Endometrial microvascular endothelial cells (primary cell): ENCODE data around the gene LHB. TPM values are rescaled to one million over a fixed set of nuclear protein-coding genes. Genes with fewer than 3 reads are reported as not detected.
"Not testable (repeated sequence)": the region's sequence is repeated elsewhere in the genome, so short reads cannot be mapped to it uniquely, and the experiment has no call there.

Source experiments
- in situ Hi-C: cut with HindIII; loops from 2 replicates; pipeline ENCODE4 v1.10.0; 2017; ENCODE audit warnings: low sequenced_read_pairs, low pct_unique_long_range_greater_than_20kb; ENCODE audit errors: inconsistent ontology term
- total RNA-seq: library from RNA; depleted of rRNA; stranded (reverse); fragments of >200 nt; gene quantifications from one replicate; pipeline ENCODE4 v1.2.3, GENCODE V29; 2015; ENCODE audit errors: inconsistent ontology term

The LHB gene
- not detected for total RNA-seq

- in situ Hi-C loops, result no loop called here
Measured at GRCh38 chr19:49017041-49017665, at the start of gene LHB. LHB (minus strand) TSS chr19:49017091; CDS start chr19:49017081, 10 bp downstream.

GRCh38 chr19:49065905-49066512, 49.1 kb upstream of the LHB start:
- in situ Hi-C loops, result no loop called here

DNA sequence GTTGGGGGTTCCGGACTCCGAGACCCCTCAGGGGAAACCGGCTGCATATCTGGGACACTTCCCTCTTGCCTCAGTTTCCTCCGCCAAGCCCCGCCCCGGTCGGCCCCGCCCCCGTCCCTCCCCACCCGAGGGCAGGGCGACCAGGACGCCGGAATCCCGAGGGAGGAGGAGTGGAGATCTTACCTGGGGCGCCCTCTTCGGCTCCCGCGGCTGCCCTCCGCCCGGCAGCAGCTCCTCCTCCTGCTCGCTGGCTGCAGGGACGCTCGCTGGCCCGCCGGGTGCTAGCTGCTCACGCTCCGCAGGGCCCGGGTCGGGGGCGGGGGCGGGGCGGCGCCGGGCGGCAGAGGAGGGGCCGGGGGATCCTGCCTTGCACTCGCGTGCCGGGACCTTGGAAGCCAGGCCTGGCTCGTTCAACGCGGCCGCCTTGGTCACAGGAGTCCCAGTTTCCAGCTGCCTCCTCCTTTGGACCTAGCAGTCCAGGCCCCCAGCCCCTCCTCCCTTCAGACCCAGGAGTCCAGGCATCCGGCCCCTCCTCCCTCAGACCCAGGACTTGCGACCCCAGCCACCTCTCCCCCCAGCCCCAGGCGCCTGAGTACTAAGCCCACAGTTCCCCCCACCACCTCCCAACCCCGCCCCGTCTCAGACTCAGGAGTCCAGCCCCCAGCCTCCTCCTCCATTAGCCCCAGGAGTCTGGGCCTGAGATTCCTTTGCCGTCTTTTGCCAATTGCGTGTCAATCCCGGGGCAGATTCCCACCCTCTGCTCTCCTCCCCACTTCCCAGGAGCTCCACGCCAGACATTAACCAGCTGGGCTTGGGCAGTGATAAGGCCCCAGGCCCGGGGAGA, 48.1 kb upstream of the LHB start, which contains the start of gene NTF4:
TSS of gene NTF4 (minus strand) at position 51 of the 844 bp plus-strand sequence. CDS start 2,821 bp downstream, outside the sequence.
- in situ Hi-C loops, result no loop called here

- in situ Hi-C loops, result no loop called here
Measured at GRCh38 chr19:49064029-49064629, 47.2 kb upstream of the LHB start.

GRCh38 chr19:49061445-49061844, 44.6 kb upstream of the LHB start:
- in situ Hi-C loops, result no loop called here

DNA sequence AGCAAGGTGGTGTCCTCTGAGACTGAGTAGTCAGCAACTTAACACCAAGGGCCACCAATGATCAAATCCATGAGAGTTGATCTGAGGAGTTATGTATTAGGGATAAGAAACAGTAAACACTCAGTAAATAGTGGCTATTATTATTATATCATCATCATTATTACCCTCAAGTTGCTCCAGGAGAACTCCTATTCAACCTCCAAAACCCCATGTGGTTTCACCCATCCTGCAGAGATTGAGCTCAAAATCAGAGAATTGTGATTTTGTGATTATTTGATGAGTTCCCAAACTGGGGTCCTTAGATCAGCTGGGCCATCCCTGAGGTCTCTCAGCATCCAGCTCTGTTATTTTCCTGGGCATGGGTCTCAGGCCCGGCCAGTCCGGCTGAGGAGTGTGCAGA, 44.1 kb upstream of the LHB start:
- in situ Hi-C loops, result no loop called here

GRCh38 chr19:49059053-49059452, 42.2 kb upstream of the LHB start:
- in situ Hi-C loops, result no loop called here

GRCh38 chr19:49058562-49058961, 41.7 kb upstream of the LHB start:
- in situ Hi-C loops, result no loop called here

- in situ Hi-C loops, result no loop called here
Measured at GRCh38 chr19:49057636-49058234, 40.8 kb upstream of the LHB start, which contains the start of gene CGB7. CGB7 (minus strand) TSS chr19:49057749; CDS start chr19:49055375, 2,374 bp downstream.

GRCh38 chr19:49056902-49057596, 40.2 kb upstream of the LHB start:
- in situ Hi-C loops, result not testable (repeated sequence)

GRCh38 chr19:49056101-49056901, 39.4 kb upstream of the LHB start:
- in situ Hi-C loops, result no loop called here

- in situ Hi-C loops, result not testable (repeated sequence)
Measured at GRCh38 chr19:49050376-49051033, 33.6 kb upstream of the LHB start.

DNA sequence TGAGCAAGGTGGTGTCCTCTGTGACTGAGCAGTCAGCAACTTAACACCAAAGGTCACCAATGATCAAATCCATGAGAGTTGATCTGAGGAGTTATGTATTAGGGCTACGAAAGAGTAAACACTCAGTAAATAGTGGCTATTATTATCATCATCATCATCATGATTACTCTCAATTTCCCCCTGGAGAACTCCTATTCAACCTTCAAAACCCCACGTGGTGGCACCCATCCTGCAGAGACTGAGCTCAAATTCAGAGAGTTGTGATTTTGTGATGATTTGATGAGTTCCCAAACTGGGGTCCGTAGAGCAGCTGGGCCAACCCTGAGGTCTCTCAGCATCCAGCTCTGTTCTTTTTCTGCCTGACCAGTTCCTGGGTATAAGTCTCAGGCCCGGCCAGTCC, 32.9 kb upstream of the LHB start:
- in situ Hi-C loops, result not testable (repeated sequence)

DNA sequence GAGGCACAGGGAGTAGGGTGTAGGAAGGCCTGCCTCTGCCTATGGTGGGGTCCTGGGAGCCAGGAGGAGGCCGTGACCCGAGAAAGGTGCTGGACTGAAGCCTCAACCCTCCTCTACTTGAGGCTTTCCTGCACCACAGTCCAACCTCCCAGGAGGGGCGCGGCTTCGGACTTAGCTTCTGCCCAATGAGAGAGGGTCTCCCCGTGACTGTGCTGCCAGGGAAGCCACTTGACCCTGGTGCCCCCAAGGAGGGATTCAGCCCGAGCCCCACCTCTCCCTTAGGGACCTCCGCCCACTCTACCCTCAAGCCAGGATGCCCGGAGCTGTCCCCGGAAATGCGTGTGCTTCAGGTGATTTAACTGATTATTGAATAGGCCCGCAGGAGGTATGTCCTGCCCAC, 32.1 kb upstream of the LHB start, which contains the start of gene CGB8:
TSS of gene CGB8 (minus strand) at position 101 of the 400 bp plus-strand sequence. CDS start 372 bp downstream, outside the sequence.
- in situ Hi-C loops, result not testable (repeated sequence)

DNA sequence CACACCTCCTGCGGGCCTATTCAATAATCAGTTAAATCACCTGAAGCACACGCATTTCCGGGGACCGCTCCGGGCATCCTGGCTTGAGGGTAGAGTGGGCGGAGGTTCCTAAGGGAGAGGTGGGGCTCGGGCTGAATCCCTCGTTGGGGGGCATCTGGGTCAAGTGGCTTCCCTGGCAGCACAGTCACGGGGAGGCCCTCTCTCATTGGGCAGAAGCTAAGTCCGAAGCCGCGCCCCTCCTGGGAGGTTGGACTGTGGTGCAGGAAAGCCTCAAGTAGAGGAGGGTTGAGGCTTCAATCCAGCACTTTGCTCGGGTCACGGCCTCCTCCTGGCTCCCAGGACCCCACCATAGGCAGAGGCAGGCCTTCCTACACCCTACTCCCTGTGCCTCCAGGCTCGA, 26.7 kb upstream of the LHB start, which contains the start of gene CGB5:
TSS of gene CGB5 (plus strand) at position 301 of the 400 bp plus-strand sequence. CDS start 362 bp downstream, outside the sequence.
- in situ Hi-C loops, result not testable (repeated sequence)

GRCh38 chr19:49042666-49043065, 25.8 kb upstream of the LHB start:
- in situ Hi-C loops, result not testable (repeated sequence)

- in situ Hi-C loops, result no loop called here
Measured at GRCh38 chr19:49042177-49042576, 25.3 kb upstream of the LHB start.
